ENCODE measurements around the gene DNAJC17. TPM values are rescaled to one million over a fixed set of nuclear protein-coding genes. Genes with fewer than 3 reads are reported as not detected.

The DNAJC17 gene
- total RNA-seq, 4 donors from 2014 or later: 20.4 to 40.2 (median 30.3) TPM

- 80% methylated on average over 10 of the region's 14 CpGs for WGBS
- TF ChIP-seq EP300 (IDR thresholded peaks at IDR 0.05) (no peak), POLR2A (IDR thresholded peaks at IDR 0.05) (no peak), POLR2AphosphoS5 (IDR thresholded peaks at IDR 0.05) (no peak), CTCF (IDR thresholded peaks at IDR 0.05) (no peak)
- H3K27ac ChIP-seq: peak overlapping the region; percentile 42
- H3K27me3 ChIP-seq: no peaks in the 10 kb centered on the region
- H3K9me3 ChIP-seq: no peaks in the 10 kb centered on the region
- DNase-seq (ENCODE audit: low spot score in 2 of 2): no peak
- H3K4me1 ChIP-seq: peaks cover 34% of the 10 kb centered on the region
- H3K4me3 ChIP-seq: no peak overlapping the region
- H3K36me3 ChIP-seq: peaks cover 66% of the 10 kb centered on the region
Measured at GRCh38 chr15:40775740-40776536, 31.3 kb downstream of the DNAJC17 start.

GRCh38 chr15:40775007-40775406, 32.3 kb downstream of the DNAJC17 start:
- 91% methylated on average over 10 of the region's 10 CpGs for WGBS
- Histone ChIP-seq H3K9me3 (no peaks in the 10 kb centered on the region), H3K27ac (no peak overlapping the region), H3K4me1 (peaks cover 44% of the 10 kb centered on the region), H3K4me3 (no peak overlapping the region), H3K36me3 (peaks cover 66% of the 10 kb centered on the region), H3K27me3 (no peaks in the 10 kb centered on the region)
- TF ChIP-seq POLR2AphosphoS5 (IDR thresholded peaks at IDR 0.05): no peak
- TF ChIP-seq EP300 (IDR thresholded peaks at IDR 0.05): no peak
- TF ChIP-seq CTCF (IDR thresholded peaks at IDR 0.05): no peak
- TF ChIP-seq POLR2A (IDR thresholded peaks at IDR 0.05): no peak
- DNase-seq (ENCODE audit: low spot score in 2 of 2): no peak

- Histone ChIP-seq H3K27ac (no peak overlapping the region), H3K27me3 (no peaks in the 10 kb centered on the region), H3K9me3 (no peaks in the 10 kb centered on the region), H3K4me1 (peaks cover 55% of the 10 kb centered on the region), H3K36me3 (peaks cover 55% of the 10 kb centered on the region), H3K4me3 (no peak overlapping the region)
- no peak for DNase-seq (ENCODE audit: low spot score in 2 of 2)
- 97% methylated on average over 6 of the region's 6 CpGs for WGBS
- no peak for TF ChIP-seq EP300 (IDR thresholded peaks at IDR 0.05)
- TF ChIP-seq POLR2AphosphoS5 (IDR thresholded peaks at IDR 0.05): no peak
- no peak for TF ChIP-seq POLR2A (IDR thresholded peaks at IDR 0.05)
- no peak for TF ChIP-seq CTCF (IDR thresholded peaks at IDR 0.05)
Measured at GRCh38 chr15:40773902-40774301, 33.4 kb downstream of the DNAJC17 start.

- Histone ChIP-seq H3K36me3 (peaks cover 50% of the 10 kb centered on the region), H3K4me1 (peaks cover 59% of the 10 kb centered on the region), H3K27ac (no peak overlapping the region), H3K27me3 (no peaks in the 10 kb centered on the region), H3K4me3 (no peak overlapping the region), H3K9me3 (no peaks in the 10 kb centered on the region)
- TF ChIP-seq EP300 (IDR thresholded peaks at IDR 0.05) (no peak), CTCF (IDR thresholded peaks at IDR 0.05) (no peak), POLR2AphosphoS5 (IDR thresholded peaks at IDR 0.05) (no peak), POLR2A (IDR thresholded peaks at IDR 0.05) (no peak)
- WGBS: 79% methylated on average over 8 of the region's 8 CpGs
- no peak for DNase-seq (ENCODE audit: low spot score in 2 of 2)
Measured at GRCh38 chr15:40773496-40773895, 33.8 kb downstream of the DNAJC17 start.

- Histone ChIP-seq H3K27me3 (no peaks in the 10 kb centered on the region), H3K4me3 (no peak overlapping the region), H3K36me3 (peaks cover 44% of the 10 kb centered on the region)
Measured at GRCh38 chr15:40772014-40772413, 35.3 kb downstream of the DNAJC17 start.

More at GRCh38 chr15:40772014-40772413, 35.3 kb downstream of the DNAJC17 start:
- 64% methylated on average over 5 of the region's 13 CpGs for WGBS
- Histone ChIP-seq H3K27ac (no peak overlapping the region), H3K4me1 (peaks cover 68% of the 10 kb centered on the region), H3K9me3 (no peaks in the 10 kb centered on the region)
- no peak for DNase-seq (ENCODE audit: low spot score in 2 of 2)
- no peak for TF ChIP-seq POLR2AphosphoS5 (IDR thresholded peaks at IDR 0.05)
- TF ChIP-seq CTCF (IDR thresholded peaks at IDR 0.05): no peak
- no peak for TF ChIP-seq EP300 (IDR thresholded peaks at IDR 0.05)
- no peak for TF ChIP-seq POLR2A (IDR thresholded peaks at IDR 0.05)
